IPS-15b (cell line): Measurements from ENCODE around the gene PRM3.
"Not testable (repeated sequence)": the region's sequence is repeated elsewhere in the genome, so short reads cannot be mapped to it uniquely, and the experiment has no call there.

Experiments used
- H3K27me3 ChIP-seq: one replicate; pipeline ENCODE4 v1.6.1; 2013; ENCODE audit warnings: low read length; ENCODE audit not compliant: control insufficient read depth, insufficient read depth
- H3K36me3 ChIP-seq: one replicate; pipeline ENCODE4 v1.6.1; 2013; ENCODE audit warnings: low read length; ENCODE audit not compliant: control insufficient read depth, insufficient read depth
- H3K4me1 ChIP-seq: one replicate; pipeline ENCODE4 v1.6.1; 2013; ENCODE audit warnings: mild to moderate bottlenecking, low read length; ENCODE audit not compliant: control insufficient read depth, insufficient read depth
- H3K4me3 ChIP-seq: one replicate; pipeline ENCODE4 v1.5.1; 2013; ENCODE audit warnings: low read depth, low read length
- H3K9ac ChIP-seq: one replicate; pipeline ENCODE4 v1.6.1; 2013; ENCODE audit warnings: low read depth, mild to moderate bottlenecking, low read length
- H3K9me3 ChIP-seq: one replicate; pipeline ENCODE4 v1.6.1; 2013; ENCODE audit warnings: mild to moderate bottlenecking, low read length; ENCODE audit not compliant: control insufficient read depth, insufficient read depth

PRM3 gene

GRCh38 chr16:11301645-11302501, 28.4 kb upstream of the PRM3 start:
- H3K36me3 ChIP-seq, result no peaks in the 10 kb centered on the region
- no peaks in the 10 kb centered on the region for H3K27me3 ChIP-seq
- no peaks in the 10 kb centered on the region for H3K9me3 ChIP-seq
- no peak overlapping the region for H3K4me3 ChIP-seq
- no peak overlapping the region for H3K9ac ChIP-seq
- peaks cover 6% of the 10 kb centered on the region for H3K4me1 ChIP-seq

- Histone ChIP-seq H3K9ac (no peak overlapping the region), H3K9me3 (no peaks in the 10 kb centered on the region), H3K4me3 (no peak overlapping the region), H3K36me3 (no peaks in the 10 kb centered on the region), H3K4me1 (peaks cover 6% of the 10 kb centered on the region), H3K27me3 (no peaks in the 10 kb centered on the region)
Observed at GRCh38 chr16:11300560-11300892, 27.1 kb upstream of the PRM3 start.

GRCh38 chr16:11299865-11300559, 26.6 kb upstream of the PRM3 start:
- Histone ChIP-seq H3K9me3 (no peaks in the 10 kb centered on the region), H3K27me3 (no peaks in the 10 kb centered on the region), H3K4me1 (peaks cover 6% of the 10 kb centered on the region), H3K36me3 (no peaks in the 10 kb centered on the region), H3K9ac (no peak overlapping the region), H3K4me3 (no peak overlapping the region)

GRCh38 chr16:11298950-11299547, 25.6 kb upstream of the PRM3 start:
- H3K4me3 ChIP-seq, H3K36me3 ChIP-seq, H3K9ac ChIP-seq, H3K4me1 ChIP-seq, H3K27me3 ChIP-seq, H3K9me3 ChIP-seq: not testable (repeated sequence)

GRCh38 chr16:11298143-11298900, 24.9 kb upstream of the PRM3 start:
- Histone ChIP-seq H3K4me1 (peaks cover 6% of the 10 kb centered on the region), H3K9ac (no peak overlapping the region), H3K4me3 (no peak overlapping the region), H3K27me3 (no peaks in the 10 kb centered on the region), H3K36me3 (no peaks in the 10 kb centered on the region), H3K9me3 (no peaks in the 10 kb centered on the region)

GRCh38 chr16:11297492-11298142, 24.2 kb upstream of the PRM3 start:
- H3K27me3 ChIP-seq, result no peaks in the 10 kb centered on the region
- no peak overlapping the region for H3K9ac ChIP-seq
- H3K4me1 ChIP-seq, result peaks cover 6% of the 10 kb centered on the region
- no peaks in the 10 kb centered on the region for H3K9me3 ChIP-seq
- no peak overlapping the region for H3K4me3 ChIP-seq
- no peaks in the 10 kb centered on the region for H3K36me3 ChIP-seq

GRCh38 chr16:11296706-11297491, 23.5 kb upstream of the PRM3 start:
- Histone ChIP-seq H3K27me3 (no peaks in the 10 kb centered on the region), H3K9me3 (no peaks in the 10 kb centered on the region), H3K4me1 (peaks cover 6% of the 10 kb centered on the region), H3K9ac (no peak overlapping the region), H3K4me3 (no peak overlapping the region), H3K36me3 (no peaks in the 10 kb centered on the region)

- H3K4me1 ChIP-seq, result peaks cover 6% of the 10 kb centered on the region
- H3K36me3 ChIP-seq, result no peaks in the 10 kb centered on the region
- no peak overlapping the region for H3K9ac ChIP-seq
- H3K27me3 ChIP-seq, result no peaks in the 10 kb centered on the region
- H3K4me3 ChIP-seq, result no peak overlapping the region
- no peaks in the 10 kb centered on the region for H3K9me3 ChIP-seq
Observed at GRCh38 chr16:11296351-11296705, 22.9 kb upstream of the PRM3 start.

GRCh38 chr16:11295672-11296071, 22.2 kb upstream of the PRM3 start:
- Histone ChIP-seq H3K4me1 (peaks cover 6% of the 10 kb centered on the region), H3K27me3 (no peaks in the 10 kb centered on the region)

GRCh38 chr16:11292076-11292748, 18.8 kb upstream of the PRM3 start:
- Histone ChIP-seq H3K9ac (no peak overlapping the region), H3K4me1 (no peaks in the 10 kb centered on the region), H3K4me3 (no peak overlapping the region), H3K9me3 (no peaks in the 10 kb centered on the region), H3K36me3 (no peaks in the 10 kb centered on the region), H3K27me3 (no peaks in the 10 kb centered on the region)

More at GRCh38 chr16:11295672-11296071, 22.2 kb upstream of the PRM3 start:
- H3K4me3 ChIP-seq, result no peak overlapping the region
- H3K9ac ChIP-seq, result no peak overlapping the region
- no peaks in the 10 kb centered on the region for H3K9me3 ChIP-seq
- H3K36me3 ChIP-seq, result no peaks in the 10 kb centered on the region
